Ishikawa (cell line): ENCODE results near the gene LOXL4.

Experiments
- CEBPB ChIP-seq: IDR thresholded peaks from 2 replicates; pipeline ENCODE4 v1.6.1; 2012
- TAF1 ChIP-seq: IDR thresholded peaks from 2 replicates; pipeline ENCODE4 v1.6.1; 2012; ENCODE audit warnings: low read depth, mild to moderate bottlenecking
- TF ChIP-seq, protein P1 (sequence below): IDR thresholded peaks from 2 replicates; pipeline ENCODE4 v1.6.1; 2012

DNA sequence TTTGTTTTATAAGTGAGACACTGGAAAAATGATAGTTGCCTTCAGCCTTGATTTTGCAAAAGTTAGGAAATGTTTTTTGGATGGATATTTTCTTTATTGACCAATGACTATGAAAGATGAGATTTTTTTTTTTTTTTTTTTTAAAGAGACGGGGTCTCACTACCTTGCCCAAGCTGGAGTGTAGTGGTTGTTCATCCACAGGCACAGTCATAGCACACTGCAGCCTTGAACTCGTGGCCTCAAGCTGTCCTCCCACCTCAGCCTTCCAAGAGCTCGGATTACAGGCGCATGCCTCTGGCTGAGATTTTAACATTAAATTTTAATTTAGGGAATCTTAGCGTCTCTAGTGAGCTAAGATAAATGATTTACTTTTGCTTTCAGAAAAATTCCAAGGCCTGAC, 66.2 kb downstream of the LOXL4 start:
- TF ChIP-seq TAF1, result no peak
- no peak for TF ChIP-seq CEBPB
- TF ChIP-seq, protein P1, sequence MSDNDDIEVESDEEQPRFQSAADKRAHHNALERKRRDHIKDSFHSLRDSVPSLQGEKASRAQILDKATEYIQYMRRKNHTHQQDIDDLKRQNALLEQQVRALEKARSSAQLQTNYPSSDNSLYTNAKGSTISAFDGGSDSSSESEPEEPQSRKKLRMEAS, result no peak
